Right lobe of liver (tissue), 6 donors: ENCODE results near the gene TOR2A. TPM values are rescaled to one million over a fixed set of nuclear protein-coding genes. Genes with fewer than 3 reads are reported as not detected.

Experiments
- ATAC-seq, 4 donors: fragments of 200-7000 bp; cut with Tn5 transposase; one replicate each; pipeline ENCODE4 v1.9.1; 2020; ENCODE audit warnings: mild to moderate bottlenecking in 4 of 4, moderate library complexity in 4 of 4
- DNase-seq, 3 donors: peaks; one replicate each; pipeline ENCODE4 v3.0.0-alpha.2; 2020
- H3K27ac ChIP-seq, 3 donors: fragments of 200-600 bp; one replicate each; pipeline ENCODE4 v1.8.0; 2022
- H3K27me3 ChIP-seq, 2 donors: fragments of 200-600 bp; one replicate each; pipeline ENCODE4 v1.8.0; 2022
- H3K36me3 ChIP-seq, 4 donors: fragments of 200-600 bp; sonication (generic) in 1 of 4; one replicate each; pipeline versions ENCODE4 v1.5.1 to v1.8.0; 2017 to 2022; ENCODE audit warnings: control low read depth in 1 of 4
- H3K4me1 ChIP-seq, 4 donors: fragments of 200-600 bp; sonication (generic) in 1 of 4; one replicate each; pipeline versions ENCODE4 v1.5.1 to v1.8.0; 2017 to 2022; ENCODE audit warnings: control low read depth in 1 of 4
- H3K4me3 ChIP-seq, 3 donors: fragments of 200-600 bp; one replicate each; pipeline ENCODE4 v1.8.0; 2022
- H3K9me3 ChIP-seq, 4 donors: fragments of 200-600 bp; sonication (generic) in 1 of 4; one replicate each; pipeline versions ENCODE4 v1.5.1 to v1.8.0; 2017 to 2022; ENCODE audit warnings: control low read depth in 1 of 4
- CTCF ChIP-seq, 4 donors: fragments of 200-600 bp in 3 of 4; fragments of 450-650 bp in 1 of 4; IDR thresholded peaks; one replicate each; pipeline versions ENCODE4 v1.5.1 to v1.8.0; 2016 to 2022; ENCODE audit warnings: antibody characterized with exemption in 4 of 4, mild to moderate bottlenecking in 2 of 4
- POLR2A ChIP-seq: fragments of 450-650 bp; IDR thresholded peaks from one replicate; pipeline ENCODE4 v1.6.1; 2017; ENCODE audit warnings: antibody characterized with exemption, mild to moderate bottlenecking
- WGBS: methylation state at CpG from one replicate; pipeline ENCODE4 v1.1.6; 2018; ENCODE audit warnings: low coverage, low lambda C conversion rate; ENCODE audit not compliant: insufficient coverage; ENCODE audit errors: missing lambda C conversion rate; 5-methylcytosine and 5-hydroxymethylcytosine counted together
- intact Hi-C, 2 donors: fragments of 100-400 bp; cut with DNase I; formaldehyde crosslinking; loops; one replicate each; pipeline versions ENCODE4 v1.11.2 to v1.14.1; 2022
- total RNA-seq, 6 experiments: library from RNA; depleted of rRNA in 2 of 6; stranded (reverse); fragments of >200 nt in 2 of 6; fragmentation: NEBNext Ultra II Directional in 3 of 6; extraction: Animal tissue kit (Norgen Biotek cat#: 25700) in 3 of 6; gene quantifications; one replicate each; pipeline versions ENCODE4 v1.1.0 to v1.2.4, GENCODE V29; 2016 to 2023
- donor health status: DM: no; HTN: yes; CAD: no.
- donor health status: DM: no; HTN: no; CAD: no.
- donor health status: DM: no; HTN: no; CAD: no.
- donor health status: DM: no; HTN: yes; CAD: no.
- donor health status: DM: no; HTN: yes; CAD: no.

TOR2A gene
- total RNA-seq, 6 experiments from 2014 or later = 6.1 to 15.3 (median 7.7) TPM

- Histone ChIP-seq H3K27ac (no peak overlapping the region), H3K9me3 (no peaks in the 10 kb centered on the region), H3K27me3 (no peaks in the 10 kb centered on the region), H3K4me3 (no peak overlapping the region), H3K4me1 (no peaks in the 10 kb centered on the region), H3K36me3 (no peaks in the 10 kb centered on the region)
- WGBS = 76% methylated on average over 2 of the region's 13 CpGs
- no peak for ATAC-seq
- TF ChIP-seq POLR2A (no peak), CTCF (IDR thresholded peaks at IDR 0.05) (no peak)
- intact Hi-C loops = loop anchor here in 1 of 2 donors (10.0 kb wide), 1 partner anchor 218 kb away; no protein-coding TSS in a partner anchor
- DNase-seq = no peak
Measured at GRCh38 chr9:127723013-127723412, 12.1 kb downstream of the TOR2A start.

GRCh38 chr9:127722055-127722745, 12.9 kb downstream of the TOR2A start:
- H3K27me3 ChIP-seq = no peaks in the 10 kb centered on the region
- no peaks in the 10 kb centered on the region for H3K4me1 ChIP-seq
- intact Hi-C loops = loop anchor here in 1 of 2 donors (10.0 kb wide), 1 partner anchor 217 kb away; no protein-coding TSS in a partner anchor
- no peak for ATAC-seq
- no peaks in the 10 kb centered on the region for H3K36me3 ChIP-seq
- DNase-seq = no peak
- no peak for TF ChIP-seq POLR2A
- no peak for TF ChIP-seq CTCF (IDR thresholded peaks at IDR 0.05)
- H3K27ac ChIP-seq = no peak overlapping the region
- H3K4me3 ChIP-seq = no peak overlapping the region
- 68% methylated on average over 7 of the region's 12 CpGs for WGBS
- no peaks in the 10 kb centered on the region for H3K9me3 ChIP-seq

GRCh38 chr9:127721391-127721821, 13.7 kb downstream of the TOR2A start:
- Histone ChIP-seq H3K9me3 (no peaks in the 10 kb centered on the region), H3K27ac (no peak overlapping the region), H3K27me3 (no peaks in the 10 kb centered on the region), H3K4me3 (no peak overlapping the region), H3K36me3 (no peaks in the 10 kb centered on the region), H3K4me1 (no peaks in the 10 kb centered on the region)
- DNase-seq (no peak), ATAC-seq (no peak)
- intact Hi-C loops = loop anchor here in 1 of 2 donors (10.0 kb wide), 1 partner anchor 217 kb away; no protein-coding TSS in a partner anchor
- TF ChIP-seq POLR2A (no peak), CTCF (IDR thresholded peaks at IDR 0.05) (no peak)
- WGBS = 20% methylated on average over 1 of the region's 11 CpGs

GRCh38 chr9:127720865-127721227, 14.2 kb downstream of the TOR2A start:
- TF ChIP-seq CTCF (IDR thresholded peaks at IDR 0.05) = no peak
- no peak for TF ChIP-seq POLR2A
- DNase-seq (no peak), ATAC-seq (no peak)
- no peaks in the 10 kb centered on the region for H3K9me3 ChIP-seq
- peaks cover 0 to 5% (median 0%) of the 10 kb centered on the region in 4 donors for H3K4me1 ChIP-seq
- no peak overlapping the region for H3K4me3 ChIP-seq
- no peaks in the 10 kb centered on the region for H3K27me3 ChIP-seq
- no peak overlapping the region for H3K27ac ChIP-seq
- no peaks in the 10 kb centered on the region for H3K36me3 ChIP-seq
- intact Hi-C loops = loop anchor here in 1 of 2 donors (10.0 kb wide), 1 partner anchor 216 kb away; no protein-coding TSS in a partner anchor
